Psoas muscle (tissue), 8 donors: ENCODE data around the gene CSF2RB. TPM values are rescaled to one million over a fixed set of nuclear protein-coding genes. Genes with fewer than 3 reads are reported as not detected.

ENCODE experiments used
- ATAC-seq, 4 donors: fragments of 200-7000 bp; cut with Tn5 transposase; one replicate each; pipeline ENCODE4 v1.9.1; 2020; ENCODE audit warnings: moderate library complexity in 3 of 4, mild to moderate bottlenecking in 2 of 4
- DNase-seq, 2 donors: peaks; one replicate each; pipeline ENCODE4 v3.0.0-alpha.2; 2020
- H3K27ac ChIP-seq: fragments of 200-600 bp; one replicate; pipeline ENCODE4 v1.8.0; 2022
- H3K27me3 ChIP-seq, 3 donors: fragments of 200-600 bp in 1 of 3; one replicate each; pipeline versions ENCODE4 v1.6.1 to v1.8.0; 2013 to 2022; ENCODE audit warnings: low read length in 2 of 3, mild to moderate bottlenecking in 2 of 3, moderate library complexity in 1 of 3; ENCODE audit not compliant: insufficient read depth in 3 of 3
- H3K36me3 ChIP-seq, 2 donors: fragments of 200-600 bp in 1 of 2; one replicate each; pipeline versions ENCODE4 v1.6.1 to v1.8.0; 2013 to 2022; ENCODE audit warnings: low read depth in 1 of 2, mild to moderate bottlenecking in 1 of 2, moderate library complexity in 1 of 2; ENCODE audit not compliant: insufficient read depth in 1 of 2
- H3K4me1 ChIP-seq: fragments of 200-600 bp; one replicate; pipeline ENCODE4 v1.8.0; 2022
- H3K4me3 ChIP-seq: fragments of 200-600 bp; one replicate; pipeline ENCODE4 v1.8.0; 2022; ENCODE audit warnings: mild to moderate bottlenecking
- H3K9me3 ChIP-seq: fragments of 200-600 bp; one replicate; pipeline ENCODE4 v1.8.0; 2022
- WGBS, 3 donors: extraction: QIAGEN DNeasy Blood & Tissue Kit; methylation state at CpG; one replicate each; pipeline versions ENCODE4 v1.1.6 to v1.1.7; 2013; 5-methylcytosine and 5-hydroxymethylcytosine counted together
- intact Hi-C, 2 donors: fragments of 100-400 bp; cut with DNase I; formaldehyde crosslinking; loops; one replicate each; pipeline versions ENCODE4 v1.11.0 to v1.14.2; 2022
- polyA plus RNA-seq, 3 donors: library from polyadenylated mRNA; stranded (reverse); fragments of 200-250 nt; gene quantifications; one replicate each; pipeline ENCODE4 v1.2.3, GENCODE V29; 2013
- total RNA-seq, 4 donors: library from RNA; stranded (reverse); fragmentation: NEBNext Ultra II Directional in 2 of 4; extraction: Animal tissue kit (Norgen Biotek cat#: 25700) in 2 of 4; gene quantifications; one replicate each; pipeline versions ENCODE4 v1.2.1 to v1.2.4, GENCODE V29; 2021 to 2023
- TF ChIP-seq, protein P1 (sequence below): fragments of 200-600 bp; IDR thresholded peaks from one replicate; pipeline ENCODE4 v1.8.0; 2022; ENCODE audit warnings: antibody characterized with exemption
- donor health status: healthy with polysubstance abuse.
- donor health status: DM: no; HTN: no; CAD: no; lungs with moderate emphysema.
- donor health status: Bipolar disorder and iron deficiency.
- donor health status: healthy.
- donor health status: DM: yes; HTN: yes; CAD: no.
- donor health status: DM: no; HTN: no; CAD: no.
- donor health status: DM: no; HTN: no; CAD: no.
- donor health status: DM: yes; HTN: yes; CAD: no.

CSF2RB gene
- total and polyA plus RNA-seq, 7 donors = 0.25 to 1.7 (median 1.0) TPM

DNA sequence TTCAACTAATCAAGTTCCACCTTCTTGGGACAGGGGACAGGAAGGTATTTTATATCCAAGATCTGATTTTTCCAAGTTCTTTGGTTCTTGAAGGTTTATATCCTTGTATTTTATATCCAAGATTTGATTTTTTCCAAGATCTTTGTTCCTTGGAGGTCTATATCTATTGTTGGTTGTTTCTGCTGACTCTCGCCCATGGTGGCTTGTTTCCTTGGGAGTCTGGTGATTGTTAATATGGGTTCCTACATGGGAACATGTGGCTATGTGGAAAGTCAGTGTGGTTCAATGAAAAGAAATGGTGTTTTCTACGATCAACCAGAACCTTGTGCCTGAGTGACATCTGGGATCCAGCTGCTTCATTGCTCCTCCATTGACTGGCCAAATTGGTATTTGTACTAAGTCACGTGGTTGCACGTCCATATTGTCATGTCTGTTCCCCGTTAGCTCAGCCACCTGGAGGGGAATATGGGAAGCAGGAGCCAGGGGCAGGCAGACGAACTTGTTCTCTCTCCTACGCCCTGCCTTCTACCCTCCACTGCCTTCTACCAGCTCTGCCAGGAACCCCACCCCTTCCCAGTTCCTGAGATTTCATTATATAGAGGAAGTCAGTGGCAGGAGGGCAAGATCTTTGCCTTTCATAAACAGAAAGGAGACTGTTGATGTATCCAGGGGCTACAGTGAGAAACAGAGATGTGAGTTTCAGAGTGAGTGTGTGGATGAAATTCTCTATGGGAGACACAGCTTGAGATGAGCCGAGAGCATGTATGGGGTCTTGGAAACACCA lies 11.1 kb upstream of the CSF2RB start:
- TF ChIP-seq, protein P1, sequence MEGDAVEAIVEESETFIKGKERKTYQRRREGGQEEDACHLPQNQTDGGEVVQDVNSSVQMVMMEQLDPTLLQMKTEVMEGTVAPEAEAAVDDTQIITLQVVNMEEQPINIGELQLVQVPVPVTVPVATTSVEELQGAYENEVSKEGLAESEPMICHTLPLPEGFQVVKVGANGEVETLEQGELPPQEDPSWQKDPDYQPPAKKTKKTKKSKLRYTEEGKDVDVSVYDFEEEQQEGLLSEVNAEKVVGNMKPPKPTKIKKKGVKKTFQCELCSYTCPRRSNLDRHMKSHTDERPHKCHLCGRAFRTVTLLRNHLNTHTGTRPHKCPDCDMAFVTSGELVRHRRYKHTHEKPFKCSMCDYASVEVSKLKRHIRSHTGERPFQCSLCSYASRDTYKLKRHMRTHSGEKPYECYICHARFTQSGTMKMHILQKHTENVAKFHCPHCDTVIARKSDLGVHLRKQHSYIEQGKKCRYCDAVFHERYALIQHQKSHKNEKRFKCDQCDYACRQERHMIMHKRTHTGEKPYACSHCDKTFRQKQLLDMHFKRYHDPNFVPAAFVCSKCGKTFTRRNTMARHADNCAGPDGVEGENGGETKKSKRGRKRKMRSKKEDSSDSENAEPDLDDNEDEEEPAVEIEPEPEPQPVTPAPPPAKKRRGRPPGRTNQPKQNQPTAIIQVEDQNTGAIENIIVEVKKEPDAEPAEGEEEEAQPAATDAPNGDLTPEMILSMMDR = no peak
- ATAC-seq (no peak), DNase-seq (no peak)
- H3K4me3 ChIP-seq = no peak overlapping the region
- H3K9me3 ChIP-seq = no peaks in the 10 kb centered on the region
- H3K36me3 ChIP-seq = no peaks in the 10 kb centered on the region
- H3K4me1 ChIP-seq = no peaks in the 10 kb centered on the region
- intact Hi-C loops = no loop called here
- peaks cover 0 to 50% (median 7%) of the 10 kb centered on the region in 3 donors for H3K27me3 ChIP-seq
- H3K27ac ChIP-seq = no peak overlapping the region
- 58 to 60% (median 59%) methylated on average over 8 of the region's 8 CpGs for WGBS, 3 donors

GRCh38 chr22:36904260-36904880 lies 9.1 kb upstream of the CSF2RB start:
- no peaks in the 10 kb centered on the region for H3K9me3 ChIP-seq
- no peak for ATAC-seq
- 74 to 75% (median 75%) methylated on average over 6 of the region's 6 CpGs for WGBS, 3 donors
- H3K27me3 ChIP-seq = peaks cover 0 to 42% (median 2%) of the 10 kb centered on the region in 3 donors
- DNase-seq = no peak
- no peak overlapping the region for H3K27ac ChIP-seq
- no peaks in the 10 kb centered on the region for H3K4me1 ChIP-seq
- H3K4me3 ChIP-seq = no peak overlapping the region
- H3K36me3 ChIP-seq = no peaks in the 10 kb centered on the region
- TF ChIP-seq, protein P1 = no peak
- intact Hi-C loops = no loop called here

GRCh38 chr22:36907253-36908195 lies 5.9 kb upstream of the CSF2RB start:
- ATAC-seq = no peak
- Histone ChIP-seq H3K27ac (no peak overlapping the region), H3K36me3 (no peaks in the 10 kb centered on the region), H3K4me1 (no peaks in the 10 kb centered on the region), H3K27me3 (peaks cover 0 to 30% (median 0%) of the 10 kb centered on the region in 3 donors), H3K9me3 (no peaks in the 10 kb centered on the region), H3K4me3 (no peak overlapping the region)
- WGBS, 3 donors = 72 to 77% (median 75%) methylated on average over 7 of the region's 7 CpGs
- TF ChIP-seq, protein P1 = no peak
- intact Hi-C loops = no loop called here
- no peak for DNase-seq

DNA sequence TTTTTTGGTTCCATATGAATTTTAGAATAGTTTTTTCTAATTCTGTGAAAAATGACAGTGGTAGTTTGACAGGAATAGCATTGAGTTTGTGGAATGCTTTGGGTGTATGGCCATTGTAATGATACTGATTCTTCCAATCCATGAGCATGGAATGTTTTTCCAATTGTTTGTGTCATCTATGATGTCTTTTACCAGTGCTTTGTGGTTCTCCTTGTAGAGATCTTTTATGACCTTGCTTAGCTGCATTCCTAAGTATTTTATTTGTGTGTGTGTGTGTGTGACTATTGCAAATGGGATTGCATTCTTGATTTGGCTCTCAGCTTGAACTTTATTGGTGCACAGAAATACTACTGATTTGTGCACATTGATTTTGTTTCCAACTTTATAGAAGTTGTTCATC lies 3.0 kb upstream of the CSF2RB start:
- DNase-seq (no peak), ATAC-seq (no peak)
- no peak overlapping the region for H3K27ac ChIP-seq
- no peak overlapping the region for H3K4me3 ChIP-seq
- H3K9me3 ChIP-seq = no peaks in the 10 kb centered on the region
- peaks cover 0 to 13% (median 0%) of the 10 kb centered on the region in 3 donors for H3K27me3 ChIP-seq
- H3K36me3 ChIP-seq = no peaks in the 10 kb centered on the region
- H3K4me1 ChIP-seq = no peaks in the 10 kb centered on the region
- TF ChIP-seq, protein P1 = no peak
- intact Hi-C loops = no loop called here
